ENCODE measurements around the gene GSX1.

GRCh38 chr13:27770809-27771208 is 21.5 kb upstream of the GSX1 start:
- TF ChIP-seq, protein P1, sequence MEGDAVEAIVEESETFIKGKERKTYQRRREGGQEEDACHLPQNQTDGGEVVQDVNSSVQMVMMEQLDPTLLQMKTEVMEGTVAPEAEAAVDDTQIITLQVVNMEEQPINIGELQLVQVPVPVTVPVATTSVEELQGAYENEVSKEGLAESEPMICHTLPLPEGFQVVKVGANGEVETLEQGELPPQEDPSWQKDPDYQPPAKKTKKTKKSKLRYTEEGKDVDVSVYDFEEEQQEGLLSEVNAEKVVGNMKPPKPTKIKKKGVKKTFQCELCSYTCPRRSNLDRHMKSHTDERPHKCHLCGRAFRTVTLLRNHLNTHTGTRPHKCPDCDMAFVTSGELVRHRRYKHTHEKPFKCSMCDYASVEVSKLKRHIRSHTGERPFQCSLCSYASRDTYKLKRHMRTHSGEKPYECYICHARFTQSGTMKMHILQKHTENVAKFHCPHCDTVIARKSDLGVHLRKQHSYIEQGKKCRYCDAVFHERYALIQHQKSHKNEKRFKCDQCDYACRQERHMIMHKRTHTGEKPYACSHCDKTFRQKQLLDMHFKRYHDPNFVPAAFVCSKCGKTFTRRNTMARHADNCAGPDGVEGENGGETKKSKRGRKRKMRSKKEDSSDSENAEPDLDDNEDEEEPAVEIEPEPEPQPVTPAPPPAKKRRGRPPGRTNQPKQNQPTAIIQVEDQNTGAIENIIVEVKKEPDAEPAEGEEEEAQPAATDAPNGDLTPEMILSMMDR (IDR thresholded peaks at IDR 0.05), result no peak
- no peak for TF ChIP-seq POLR2A (IDR thresholded peaks at IDR 0.05)
- no peak for TF ChIP-seq POLR2AphosphoS5 (IDR thresholded peaks at IDR 0.05)
- no peak for TF ChIP-seq EP300 (IDR thresholded peaks at IDR 0.05)
